H1 (cell line): Measurements from ENCODE around the gene CD99. TPM values are rescaled to one million over a fixed set of nuclear protein-coding genes. Genes with fewer than 3 reads are reported as not detected.

Source experiments
- CTCF ChIA-PET: fragments of 300-600 bp; sonication (Branson Sonifier 250); formaldehyde crosslinking; loops from one replicate; lab custom pipeline; 2021; ENCODE audit not compliant: partially characterized antibody; lab: Charles Lee
- POLR2A ChIA-PET: fragments of 300-600 bp; sonication (Branson Sonifier 250); formaldehyde crosslinking; loops from one replicate; lab custom pipeline; 2021; ENCODE audit warnings: inconsistent platforms; ENCODE audit not compliant: partially characterized antibody; lab: Charles Lee
- DNase-seq, 2 experiments: peaks; one replicate each; pipeline versions ENCODE4 v3.0.0 to v3.0.0-alpha.2; 2010 to 2022; ENCODE audit warnings: low spot score in 2 of 2, low read depth in 1 of 2, mixed read lengths in 1 of 2
- FAIRE-seq: peaks from 2 replicates; lab custom pipeline; 2011; peaks lifted over from hg19 to GRCh38; lab: Jason Lieb, UNC
- H2AFZ ChIP-seq: 2 replicates; pipeline ENCODE4 v1.8.1; 2012; ENCODE audit warnings: low read length, inconsistent platforms
- H2AK5ac ChIP-seq: 2 replicates; pipeline ENCODE4 v1.6.1; 2013; ENCODE audit warnings: low read depth, low read length
- H2BK120ac ChIP-seq: replicated peaks from 2 replicates; pipeline ENCODE3; 2013; ENCODE audit warnings: low read depth, low read length, inconsistent platforms
- H2BK12ac ChIP-seq: 2 replicates; pipeline ENCODE4 v1.6.1; 2013; ENCODE audit warnings: low read depth, low read length
- H2BK15ac ChIP-seq: 2 replicates; pipeline ENCODE4 v1.6.1; 2013; ENCODE audit warnings: low read length
- H2BK20ac ChIP-seq: 2 replicates; pipeline ENCODE4 v1.6.1; 2013; ENCODE audit warnings: low read length
- H2BK5ac ChIP-seq: 2 replicates; pipeline ENCODE4 v1.6.1; 2013; ENCODE audit warnings: low read depth, low read length
- H3K14ac ChIP-seq: 2 replicates; pipeline ENCODE4 v1.6.1; 2013; ENCODE audit warnings: inconsistent platforms; ENCODE audit not compliant: insufficient read length
- H3K18ac ChIP-seq: 2 replicates; pipeline ENCODE4 v1.6.1; 2013; ENCODE audit warnings: low read length; ENCODE audit errors: extremely low read depth
- H3K23ac ChIP-seq: 2 replicates; pipeline ENCODE4 v1.6.1; 2013; ENCODE audit warnings: inconsistent platforms; ENCODE audit not compliant: insufficient read length
- H3K23me2 ChIP-seq: 2 replicates; pipeline ENCODE4 v1.6.1; 2013; ENCODE audit warnings: low read depth, low read length
- H3K27ac ChIP-seq: 2 replicates; pipeline ENCODE4 v1.6.1; 2011; ENCODE audit warnings: low read depth, low read length, inconsistent platforms
- H3K27me3 ChIP-seq, 4 experiments: replicated peaks in 1 of 4; 1 replicate in 1 of 4; 2 replicates in 3 of 4; pipeline versions ENCODE4 v1.6.1 to v1.8.1; 2011 to 2013; ENCODE audit warnings: low read length in 3 of 4, mild to moderate bottlenecking in 3 of 4, inconsistent platforms in 2 of 4, mixed read lengths in 2 of 4, moderate library complexity in 1 of 4; ENCODE audit not compliant: control insufficient read depth in 3 of 4, insufficient read depth in 3 of 4; ENCODE audit errors: extremely low read depth in 1 of 4
- H3K36me3 ChIP-seq, 4 experiments: 2 replicates each; pipeline versions ENCODE4 v1.6.1 to v1.8.1; 2011 to 2013; ENCODE audit warnings: mild to moderate bottlenecking in 4 of 4, low read length in 3 of 4, moderate library complexity in 2 of 4, control low read depth in 1 of 4, inconsistent platforms in 1 of 4; ENCODE audit not compliant: insufficient read depth in 4 of 4, control insufficient read depth in 2 of 4
- H3K4ac ChIP-seq: replicated peaks from 2 replicates; pipeline ENCODE3; 2013; ENCODE audit warnings: low read length, low read depth, mixed read lengths, inconsistent platforms; ENCODE audit not compliant: insufficient read length
- H3K4me1 ChIP-seq, 4 experiments: replicated peaks in 1 of 4; 1 replicate in 1 of 4; 2 replicates in 3 of 4; pipeline versions ENCODE4 v1.6.1 to v1.8.1; 2011 to 2013; ENCODE audit warnings: low read length in 3 of 4, inconsistent platforms in 2 of 4, mixed read lengths in 1 of 4; ENCODE audit not compliant: insufficient read depth in 4 of 4, control insufficient read depth in 3 of 4
- H3K4me2 ChIP-seq, 2 experiments: 2 replicates each; pipeline versions ENCODE4 v1.6.1 to v1.8.1; 2011 to 2013; ENCODE audit warnings: low read depth in 2 of 2, low read length in 2 of 2, control low read depth in 1 of 2, inconsistent platforms in 1 of 2, mild to moderate bottlenecking in 1 of 2; ENCODE audit not compliant: insufficient read depth in 1 of 2
- H3K4me3 ChIP-seq, 4 experiments: fragments of 200-600, 300-600 bp in 1 of 4; sonication (generic), shearing (Covaris generic), sonication (Bioruptor Twin) in 1 of 4; 2 replicates each; pipeline versions ENCODE4 v1.5.1 to v1.8.1; 2011 to 2016; ENCODE audit warnings: low read length in 4 of 4, low read depth in 3 of 4, control low read depth in 2 of 4, inconsistent platforms in 2 of 4, mild to moderate bottlenecking in 2 of 4, mixed read lengths in 1 of 4, moderate library complexity in 1 of 4; ENCODE audit not compliant: insufficient read depth in 2 of 4; ENCODE audit errors: extremely low read depth in 1 of 4
- H3K56ac ChIP-seq: replicated peaks from 2 replicates; pipeline ENCODE3; 2013; ENCODE audit warnings: low read depth, mild to moderate bottlenecking, mixed read lengths, low read length, inconsistent platforms; ENCODE audit not compliant: insufficient read length
- H3K79me1 ChIP-seq: 2 replicates; pipeline ENCODE4 v1.6.1; 2013; ENCODE audit warnings: low read depth, low read length, control low read depth
- H3K79me2 ChIP-seq, 2 experiments: 2 replicates each; pipeline versions ENCODE4 v1.6.1 to v1.8.1; 2012 to 2013; ENCODE audit warnings: low read length in 2 of 2, mild to moderate bottlenecking in 2 of 2, inconsistent platforms in 1 of 2; ENCODE audit not compliant: insufficient read depth in 2 of 2, control insufficient read depth in 1 of 2
- H3K9ac ChIP-seq, 4 experiments: replicated peaks in 1 of 4; 1 replicate in 1 of 4; 2 replicates in 3 of 4; pipeline versions ENCODE4 v1.6.1 to v1.8.1; 2011 to 2013; ENCODE audit warnings: low read depth in 3 of 4, low read length in 3 of 4, control low read depth in 2 of 4, mild to moderate bottlenecking in 2 of 4, moderate library complexity in 2 of 4, inconsistent platforms in 1 of 4; ENCODE audit errors: extremely low read depth in 1 of 4
- H3K9me3 ChIP-seq, 2 experiments: 2 replicates each; pipeline versions ENCODE4 v1.6.1 to v1.8.1; 2012 to 2013; ENCODE audit warnings: mild to moderate bottlenecking in 2 of 2, moderate library complexity in 2 of 2, control low read depth in 1 of 2, inconsistent platforms in 1 of 2, low read depth in 1 of 2, low read length in 1 of 2, mixed read lengths in 1 of 2; ENCODE audit not compliant: insufficient read depth in 2 of 2
- H4K20me1 ChIP-seq, 2 experiments: replicated peaks in 1 of 2; 2 replicates each; pipeline versions ENCODE3 to v1.8.1; 2011 to 2013; ENCODE audit warnings: inconsistent platforms in 2 of 2, low read length in 2 of 2, mild to moderate bottlenecking in 1 of 2; ENCODE audit not compliant: insufficient read depth in 2 of 2, control insufficient read depth in 1 of 2
- H4K5ac ChIP-seq: 2 replicates; pipeline ENCODE4 v1.6.1; 2013; ENCODE audit warnings: low read length, low read depth, mixed read lengths, inconsistent platforms; ENCODE audit not compliant: insufficient read length
- H4K8ac ChIP-seq: 2 replicates; pipeline ENCODE4 v1.8.0; 2013; ENCODE audit warnings: mild to moderate bottlenecking, moderate library complexity, low read length, inconsistent platforms; ENCODE audit not compliant: insufficient read depth; ENCODE audit errors: extremely low read depth
- H4K91ac ChIP-seq: replicated peaks from 2 replicates; pipeline ENCODE3; 2013; ENCODE audit warnings: low read length, mixed read lengths, inconsistent platforms; ENCODE audit not compliant: insufficient read length
- CTBP2 ChIP-seq: IDR thresholded peaks from 2 replicates; pipeline ENCODE4 v1.7.0; 2011; ENCODE audit warnings: borderline replicate concordance, mild to moderate bottlenecking, moderate library complexity, mixed read lengths, low read length; ENCODE audit not compliant: insufficient read depth, insufficient read length
- CTCF ChIP-seq, 3 experiments: IDR thresholded peaks; 1 replicate in 2 of 3; 2 replicates in 1 of 3; pipeline versions ENCODE4 v1.5.1 to v1.6.1; 2011; ENCODE audit warnings: low read length in 3 of 3, mild to moderate bottlenecking in 3 of 3, inconsistent platforms in 2 of 3, low read depth in 1 of 3, moderate library complexity in 1 of 3; ENCODE audit not compliant: insufficient read depth in 1 of 3; ENCODE audit errors: control extremely low read depth in 1 of 3
- EZH2 ChIP-seq: fragments of 200-600 bp; sonication (generic); IDR thresholded peaks from 2 replicates; pipeline ENCODE4 v1.7.1; 2012; ENCODE audit warnings: low read depth, mild to moderate bottlenecking, moderate library complexity, low read length, inconsistent platforms; ENCODE audit not compliant: severe bottlenecking
- KDM5A ChIP-seq: fragments of 200-600 bp; IDR thresholded peaks from 2 replicates; pipeline ENCODE4 v1.7.1; 2012; ENCODE audit warnings: mild to moderate bottlenecking, low read length, inconsistent platforms, mixed read lengths
- NANOG ChIP-seq: IDR thresholded peaks from 2 replicates; pipeline ENCODE4 v1.6.1; 2011; ENCODE audit warnings: low read length, low read depth, mild to moderate bottlenecking, inconsistent platforms; ENCODE audit not compliant: insufficient read depth, poor library complexity, severe bottlenecking
- PHF8 ChIP-seq: fragments of 200-600 bp; sonication (generic); conservative IDR thresholded peaks from 2 replicates; pipeline ENCODE4 v1.7.1; 2012; ENCODE audit warnings: low read depth, mild to moderate bottlenecking, inconsistent platforms, low read length, moderate library complexity
- SP1 ChIP-seq: IDR thresholded peaks from 2 replicates; pipeline ENCODE4 v1.6.1; 2011; ENCODE audit warnings: low read depth, low read length
- YY1 ChIP-seq: IDR thresholded peaks from 2 replicates; pipeline ENCODE4 v1.6.1; 2011; ENCODE audit warnings: low read depth, mild to moderate bottlenecking, low read length
- WGBS, 2 experiments: shearing (Covaris generic) in 1 of 2; methylation state at CpG; one replicate each; pipeline versions ENCODE4 v1.1.6 to v1.1.7; 2013 to 2015; ENCODE audit warnings: low lambda C conversion rate in 2 of 2, mixed read lengths in 2 of 2, inconsistent platforms in 1 of 2, low coverage in 1 of 2, missing lambda C conversion rate in 1 of 2; ENCODE audit not compliant: insufficient replicate concordance in 2 of 2, insufficient coverage in 1 of 2, insufficient read length in 1 of 2; ENCODE audit errors: extremely low coverage in 1 of 2, missing lambda C conversion rate in 1 of 2; 5-methylcytosine and 5-hydroxymethylcytosine counted together
- polyA plus RNA-seq, 7 experiments: library from polyadenylated mRNA; depleted of rRNA in 3 of 7; stranded (reverse) in 5 of 7; unstranded in 2 of 7; fragments of >200 nt in 5 of 7; fragments of 200-250 nt in 2 of 7; gene quantifications; 1 replicate in 5 of 7; 2 replicates in 1 of 7; 4 replicates in 1 of 7; pipeline versions ENCODE4 v1.2.1 to v1.2.3, GENCODE V29; 2011 to 2013; ENCODE audit warnings: missing spikeins in 2 of 7, mixed read lengths in 2 of 7
- total RNA-seq: library from RNA; stranded (reverse); fragmentation: NEBNext Ultra II Directional; extraction: Animal tissue kit (Norgen Biotek cat#: 25700); gene quantifications from 2 replicates; pipeline ENCODE4 v1.2.1, GENCODE V29; 2021

The CD99 gene
- total and polyA plus RNA-seq, 2 of the 8 experiments (the other 6 are each of a cell fraction or from before 2014, with no cell fraction given) = 30.1 to 47.8 TPM

- CTCF ChIA-PET = no interaction called here
- H3K79me1 ChIP-seq = no peaks in the 10 kb centered on the region
- H2BK5ac ChIP-seq = no peak overlapping the region
- H4K91ac ChIP-seq = no peak overlapping the region
- H3K14ac ChIP-seq = no peak overlapping the region
- H2BK120ac ChIP-seq = no peak overlapping the region
- no peak overlapping the region for H3K4me3 ChIP-seq
- H3K56ac ChIP-seq = no peak overlapping the region
- FAIRE-seq = no peak
- no peak overlapping the region for H4K5ac ChIP-seq
- no peak overlapping the region for H3K18ac ChIP-seq
- H3K23ac ChIP-seq = no peak overlapping the region
- POLR2A ChIA-PET = no interaction called here
- H2BK20ac ChIP-seq = no peak overlapping the region
- H3K4ac ChIP-seq = no peak overlapping the region
- H2BK15ac ChIP-seq = no peak overlapping the region
- no peak overlapping the region for H3K4me2 ChIP-seq
- H3K23me2 ChIP-seq = no peaks in the 10 kb centered on the region
- no peaks in the 10 kb centered on the region for H3K36me3 ChIP-seq
- no peak overlapping the region for H3K27ac ChIP-seq
- no peaks in the 10 kb centered on the region for H3K4me1 ChIP-seq
- TF ChIP-seq KDM5A (no peak), SP1 (no peak), EZH2 (no peak), YY1 (no peak), PHF8 (no peak), NANOG (no peak), CTBP2 (no peak), CTCF (IDR thresholded peaks at IDR 0.05; ENCODE audit: control extremely low read depth in 1 of 3, insufficient read depth in 1 of 3, low read depth in 1 of 3, low read length in 3 of 3) (no peak)
- TF ChIP-seq, all 59 proteins: peak for 0
- Histone ChIP-seq H3K9ac (no peak overlapping the region), H4K8ac (no peak overlapping the region), H4K20me1 (no peaks in the 10 kb centered on the region), H3K27me3 (no peaks in the 10 kb centered on the region), H3K9me3 (no peaks in the 10 kb centered on the region), H2BK12ac (no peak overlapping the region), H2AK5ac (no peak overlapping the region), H3K79me2 (no peaks in the 10 kb centered on the region), H2AFZ (no peak overlapping the region)
- no peak for DNase-seq
- WGBS, 2 experiments = 94% methylated on average over 7 of the region's 7 CpGs; no CpG with 5 or more reads in 1 of the 2 experiments
Measured at GRCh38 chrX:2665387-2666304, 25.4 kb upstream of the CD99 start.
